RCC 7860 (cell line): ENCODE results near the gene ITSN2.
A peak's percentile ranks its signal among the peaks of the same experiment; 100 is the strongest.

Experiments used
- DNase-seq: peaks from one replicate; pipeline ENCODE4 v3.0.0-alpha.2; 2015; ENCODE audit warnings: low spot score
- FAIRE-seq: peaks from 2 replicates; lab custom pipeline; 2012; peaks lifted over from hg19 to GRCh38; lab: Jason Lieb, UNC

Gene ITSN2

DNA sequence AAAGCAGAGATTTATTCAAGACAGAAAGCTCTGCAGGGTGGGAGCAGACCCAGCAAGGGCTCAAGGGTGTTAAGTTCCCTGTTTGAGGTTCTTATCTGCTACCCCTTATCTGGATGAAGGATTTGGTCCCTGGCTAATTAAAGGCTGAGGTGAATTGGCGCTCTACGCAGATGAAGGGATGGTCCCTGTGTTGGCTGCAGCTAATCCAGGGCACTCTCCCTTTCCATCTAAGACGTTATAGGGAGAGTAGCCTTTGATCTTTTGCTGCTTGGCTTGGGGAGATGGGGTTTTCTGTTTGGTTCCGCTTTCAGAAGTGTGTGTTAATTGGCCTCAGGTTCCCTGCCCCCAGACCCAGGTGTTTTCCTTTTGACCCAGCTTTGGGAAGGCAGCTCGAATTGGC is 168.5 kb downstream of the ITSN2 start:
- FAIRE-seq, result no peak
- no peak for DNase-seq

GRCh38 chr2:24191156-24191555 is 169.2 kb downstream of the ITSN2 start:
- FAIRE-seq (no peak), DNase-seq (no peak)

GRCh38 chr2:24190503-24190902 is 169.8 kb downstream of the ITSN2 start:
- no peak for FAIRE-seq

GRCh38 chr2:24189551-24189950 is 170.8 kb downstream of the ITSN2 start:
- DNase-seq, result no peak
- no peak for FAIRE-seq

More at GRCh38 chr2:24190503-24190902, 169.8 kb downstream of the ITSN2 start:
- DNase-seq, result no peak

DNA sequence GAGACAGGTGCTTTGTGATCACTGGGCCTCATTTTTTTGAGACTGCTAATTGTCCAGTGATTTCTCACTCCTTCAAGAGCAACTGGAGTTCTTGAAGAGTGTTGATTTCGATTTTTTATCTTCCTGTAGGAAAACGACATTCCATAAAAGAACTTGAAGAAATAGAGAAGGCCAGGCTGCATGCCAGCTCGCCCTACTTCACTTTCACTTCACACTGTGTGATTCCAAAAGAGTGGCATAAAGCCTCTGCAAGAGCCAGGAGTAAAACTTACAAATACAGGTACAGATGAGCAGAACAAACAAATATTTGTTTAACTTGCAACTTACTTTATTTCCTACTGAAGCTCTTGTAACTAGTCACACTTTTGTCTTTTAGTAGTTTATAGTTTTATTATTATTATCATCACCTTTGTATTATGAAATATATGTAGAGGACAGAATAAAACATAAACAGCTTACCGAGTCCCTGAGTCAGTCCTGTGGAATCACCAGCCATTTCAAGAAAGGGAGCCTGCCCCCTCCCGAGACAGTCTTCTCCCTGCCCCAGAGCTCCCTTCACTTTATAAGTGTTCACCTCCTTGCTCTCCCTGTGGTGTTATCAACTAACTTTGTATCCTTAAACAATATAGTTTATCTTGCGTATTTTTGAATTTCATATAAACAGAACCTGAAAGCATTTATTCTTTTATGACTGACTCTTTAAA is 176.8 kb downstream of the ITSN2 start:
- FAIRE-seq (no peak), DNase-seq (no peak)

- DNase-seq (no peak), FAIRE-seq (no peak)
Measured at GRCh38 chr2:24182507-24182906, 177.8 kb downstream of the ITSN2 start.

- FAIRE-seq (peak; percentile 33), DNase-seq (peak; percentile 72)
Measured at GRCh38 chr2:24181849-24182248, 178.5 kb downstream of the ITSN2 start.

DNA sequence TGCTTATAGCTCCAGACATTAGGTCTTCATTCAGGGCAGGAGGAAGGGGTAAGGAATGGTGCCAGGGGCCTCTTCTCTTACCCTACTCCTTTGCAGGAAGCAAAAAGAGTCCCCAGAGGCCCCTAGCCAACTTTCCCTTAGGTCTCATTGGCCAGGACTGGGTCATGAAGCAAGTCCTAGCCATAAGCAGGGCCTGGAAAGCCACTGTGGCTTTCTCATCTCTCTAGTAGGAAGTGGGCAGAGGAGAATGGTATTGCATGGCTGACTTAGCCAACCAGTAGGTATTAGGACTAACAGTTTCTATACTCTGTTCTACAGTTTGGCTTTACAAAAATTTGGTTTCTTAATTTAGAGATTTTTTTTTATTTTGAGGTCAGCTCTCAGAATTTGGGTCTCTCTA is 180.7 kb downstream of the ITSN2 start:
- FAIRE-seq (no peak), DNase-seq (no peak)

GRCh38 chr2:24176326-24176725 is 184.0 kb downstream of the ITSN2 start:
- FAIRE-seq (no peak), DNase-seq (no peak)

DNA sequence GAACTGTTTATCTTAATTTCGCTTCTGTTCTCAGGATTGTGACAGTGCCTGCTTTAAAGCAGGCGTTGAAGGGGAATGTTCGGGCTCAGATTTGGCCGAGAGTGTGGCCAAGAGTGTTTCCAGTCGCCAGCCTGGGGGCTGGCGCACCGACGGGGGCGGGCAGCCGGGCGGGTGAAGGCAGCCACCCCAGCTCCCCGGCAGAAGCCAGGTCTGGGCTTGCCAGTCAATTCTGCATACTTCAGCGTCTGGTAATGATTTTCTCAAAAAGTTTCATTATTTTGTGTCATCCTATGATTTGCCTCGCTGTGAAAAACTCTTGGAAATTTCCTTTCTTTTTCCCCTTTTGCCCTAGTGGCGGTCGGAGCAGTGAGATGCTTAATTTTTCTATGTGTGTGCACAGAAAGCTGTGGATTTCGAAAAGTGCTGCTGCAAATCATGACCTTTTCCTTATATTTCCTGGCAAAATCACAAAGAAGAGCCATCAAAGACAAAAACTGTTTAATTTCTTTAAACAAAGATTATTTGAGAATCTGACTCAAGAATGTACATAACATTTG is 184.6 kb downstream of the ITSN2 start:
- no peak for FAIRE-seq
- DNase-seq, result no peak

DNA sequence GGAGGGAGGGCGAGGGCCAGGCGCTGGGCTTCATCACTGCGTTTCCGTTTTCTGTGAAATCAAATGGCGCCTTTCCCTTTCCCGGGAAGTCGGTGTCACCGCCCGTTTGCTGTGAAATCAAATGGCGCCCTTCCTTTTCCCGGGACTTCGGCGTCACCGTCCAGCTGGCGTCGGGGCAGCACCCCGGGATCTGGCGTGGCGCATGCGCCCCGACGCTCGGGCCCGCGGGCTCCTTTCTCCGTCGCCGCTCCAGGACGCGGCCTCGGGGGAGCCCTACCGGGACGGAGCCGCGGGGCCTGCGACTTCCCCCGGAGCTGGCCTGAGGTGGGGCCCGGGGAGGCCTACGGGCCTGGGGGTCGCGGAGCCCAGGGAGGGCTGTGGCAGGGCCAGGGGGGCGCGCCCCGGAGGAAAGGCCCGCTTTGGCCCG is 185.5 kb downstream of the ITSN2 start, which contains the start of gene FAM228A:
TSS of gene FAM228A (plus strand) at position 203 of the 427 bp plus-strand sequence. CDS start 428 bp downstream, outside the sequence.
- DNase-seq (no peak), FAIRE-seq (no peak)

GRCh38 chr2:24169023-24169422 is 191.3 kb downstream of the ITSN2 start:
- DNase-seq (no peak), FAIRE-seq (no peak)

GRCh38 chr2:24164416-24164973 is 195.8 kb downstream of the ITSN2 start:
- FAIRE-seq (no peak), DNase-seq (no peak)

GRCh38 chr2:24163601-24164000 is 196.7 kb downstream of the ITSN2 start:
- DNase-seq, result no peak
- FAIRE-seq, result no peak

GRCh38 chr2:24163186-24163585 is 197.2 kb downstream of the ITSN2 start:
- FAIRE-seq (no peak), DNase-seq (no peak)

DNA sequence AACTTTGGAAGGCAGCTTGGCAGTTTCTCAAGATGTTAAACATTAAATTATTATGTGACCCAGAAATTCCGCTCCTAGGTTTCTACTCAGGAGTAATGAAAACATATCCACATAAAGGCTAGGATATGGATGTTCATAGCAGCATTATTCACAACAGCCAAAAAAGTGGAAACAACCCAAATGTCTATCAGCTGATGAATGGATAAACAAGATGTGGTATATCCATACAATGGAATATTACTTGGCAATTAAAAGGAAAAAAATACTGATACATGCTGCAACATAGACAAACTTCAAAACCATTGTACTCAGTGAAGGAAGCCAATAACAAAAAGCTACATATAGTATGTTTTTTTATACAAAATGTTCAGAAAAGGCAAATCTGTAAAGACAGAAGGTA is 197.8 kb downstream of the ITSN2 start:
- FAIRE-seq (no peak), DNase-seq (no peak)

- FAIRE-seq (no peak), DNase-seq (no peak)
Measured at GRCh38 chr2:24160761-24161160, 199.6 kb downstream of the ITSN2 start.

GRCh38 chr2:24159708-24160107 is 200.6 kb downstream of the ITSN2 start:
- no peak for DNase-seq
- no peak for FAIRE-seq

DNA sequence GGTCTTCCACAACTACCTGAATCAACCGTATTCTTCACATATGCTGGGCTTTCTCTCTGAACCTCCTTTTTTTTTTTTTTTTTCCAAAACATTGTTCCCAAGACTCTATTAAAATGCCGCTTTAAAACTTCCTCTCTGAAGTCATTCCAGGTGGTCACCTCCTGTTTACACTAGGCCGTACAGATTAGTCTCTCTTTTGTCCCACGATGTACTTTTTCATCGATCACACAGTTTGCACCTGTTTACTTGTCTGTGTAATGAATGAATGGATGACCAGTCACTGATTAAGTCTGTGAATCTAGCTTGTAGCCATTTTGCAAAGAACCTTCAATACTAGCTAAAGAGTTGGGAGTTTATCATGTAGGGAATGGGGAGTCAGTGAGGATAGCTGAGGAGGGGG is 202.2 kb downstream of the ITSN2 start:
- DNase-seq (no peak), FAIRE-seq (no peak)

DNA sequence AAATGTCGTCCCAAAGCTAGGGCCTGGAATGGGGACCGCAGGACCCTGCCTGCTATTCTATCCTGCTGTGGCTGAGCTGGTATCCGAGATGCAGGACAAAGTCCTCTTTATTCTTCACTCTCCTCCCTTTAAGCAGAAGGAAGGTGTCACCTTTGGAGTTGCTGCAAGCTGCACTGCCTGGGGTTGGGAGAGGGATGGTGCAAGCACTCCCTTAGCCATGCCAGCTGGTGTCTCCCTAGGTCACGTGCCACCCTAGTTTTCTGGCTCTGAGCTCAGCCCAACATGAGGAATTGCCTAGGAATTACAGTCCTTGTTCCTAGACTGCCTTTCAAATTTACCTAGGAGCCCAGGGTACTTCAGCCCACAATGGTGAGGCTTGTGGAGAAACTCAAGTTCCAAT is 206.9 kb downstream of the ITSN2 start:
- DNase-seq (no peak), FAIRE-seq (no peak)
